ENCODE results near the gene BCL2.
A peak's percentile ranks its signal among the peaks of the same experiment; 100 is the strongest.

Gene BCL2

GRCh38 chr18:63297687-63298399, 21.7 kb downstream of the BCL2 start:
- no peak for DNase-seq (ENCODE audit: low spot score)
- in situ Hi-C loops (cut with MboI; ENCODE audit: low pct_unique_long_range_greater_than_20kb, low sequenced_read_pairs, unreplicated experiment): no loop called here
- TF ChIP-seq CTCF (IDR thresholded peaks at IDR 0.05; ENCODE audit: extremely low read depth, insufficient read depth, missing control alignments): no peak

DNA sequence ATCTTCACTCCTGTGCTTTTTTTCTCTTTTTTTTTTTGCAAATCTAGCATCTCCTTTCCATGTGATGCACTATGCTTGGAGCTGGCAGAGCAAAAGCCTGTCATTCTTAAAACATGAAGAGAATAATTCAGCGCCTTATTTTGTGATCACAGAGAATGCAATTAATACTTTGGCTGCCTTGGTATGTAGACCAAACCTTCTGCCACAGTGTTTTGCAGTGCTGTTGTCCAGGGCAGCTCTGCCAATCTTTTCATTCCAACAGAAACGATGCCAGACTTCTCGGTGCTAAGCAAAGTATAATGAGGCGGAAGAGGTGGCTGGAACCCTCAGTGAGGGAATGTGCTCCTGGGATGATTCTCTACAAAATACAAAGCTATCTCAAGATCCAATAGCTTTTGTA, 25.6 kb downstream of the BCL2 start:
- no peak for DNase-seq (ENCODE audit: low spot score)
- in situ Hi-C loops (cut with MboI; ENCODE audit: low pct_unique_long_range_greater_than_20kb, low sequenced_read_pairs, unreplicated experiment): no loop called here
- no peak for TF ChIP-seq CTCF (IDR thresholded peaks at IDR 0.05; ENCODE audit: extremely low read depth, insufficient read depth, missing control alignments)

- no peak for TF ChIP-seq CTCF (IDR thresholded peaks at IDR 0.05; ENCODE audit: extremely low read depth, insufficient read depth, missing control alignments)
- peak; percentile 42 for DNase-seq (ENCODE audit: low spot score)
- in situ Hi-C loops (cut with MboI; ENCODE audit: low pct_unique_long_range_greater_than_20kb, low sequenced_read_pairs, unreplicated experiment): no loop called here
Measured at GRCh38 chr18:63292831-63293683, 26.5 kb downstream of the BCL2 start.

- in situ Hi-C loops (cut with MboI; ENCODE audit: low pct_unique_long_range_greater_than_20kb, low sequenced_read_pairs, unreplicated experiment): no loop called here
- no peak for DNase-seq (ENCODE audit: low spot score)
- no peak for TF ChIP-seq CTCF (IDR thresholded peaks at IDR 0.05; ENCODE audit: extremely low read depth, insufficient read depth, missing control alignments)
Measured at GRCh38 chr18:63291278-63291677, 28.3 kb downstream of the BCL2 start.

DNA sequence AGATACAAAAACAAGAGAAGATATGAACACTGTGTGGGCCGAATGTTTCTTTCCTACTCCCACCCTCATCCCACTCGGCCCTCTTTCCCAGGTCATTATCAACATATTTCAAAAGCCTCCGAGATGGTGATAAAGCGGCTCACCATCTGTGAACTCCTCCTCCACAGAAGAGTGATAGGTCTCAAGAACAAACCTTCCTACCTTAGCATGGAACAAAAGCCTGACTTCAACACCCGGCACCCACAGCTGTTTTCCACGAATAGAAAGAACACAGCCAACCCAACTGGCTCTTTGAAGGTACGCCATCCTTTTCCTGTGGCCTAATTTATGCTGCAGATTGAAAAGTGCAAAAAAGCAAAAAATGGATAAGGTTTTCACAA, 28.8 kb downstream of the BCL2 start:
- no peak for DNase-seq (ENCODE audit: low spot score)
- in situ Hi-C loops (cut with MboI; ENCODE audit: low pct_unique_long_range_greater_than_20kb, low sequenced_read_pairs, unreplicated experiment): no loop called here
- TF ChIP-seq CTCF (IDR thresholded peaks at IDR 0.05; ENCODE audit: extremely low read depth, insufficient read depth, missing control alignments): no peak

DNA sequence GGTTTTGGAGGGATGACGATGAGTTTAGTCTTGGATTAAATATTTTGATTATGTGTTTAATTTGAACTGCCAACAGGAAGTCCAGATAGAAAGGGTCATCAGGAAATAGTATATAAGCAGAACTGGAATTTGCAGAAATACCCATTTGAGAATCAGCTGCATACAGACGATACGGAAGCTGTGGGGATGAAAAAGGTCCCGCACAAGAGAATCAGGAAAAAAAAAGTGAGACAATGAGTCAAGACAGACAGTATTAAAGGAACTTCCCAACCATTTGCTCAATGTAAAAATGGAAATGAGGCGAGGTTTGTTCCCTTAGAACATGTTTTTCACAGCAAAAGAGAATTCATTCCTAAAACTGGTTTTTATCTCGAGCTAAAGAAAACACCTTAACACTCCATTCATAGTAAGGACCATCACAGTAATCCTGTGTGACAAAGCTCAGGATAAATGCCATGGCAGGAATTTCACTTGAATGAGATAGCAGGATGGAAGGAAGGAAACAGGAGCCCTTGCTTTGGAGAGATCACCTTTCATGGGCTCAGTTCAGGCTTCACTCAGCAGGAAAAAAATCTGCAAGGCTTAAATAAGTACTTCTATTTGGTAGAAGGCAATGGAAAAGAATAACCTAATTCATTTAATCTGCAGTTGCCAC, 29.3 kb downstream of the BCL2 start:
- in situ Hi-C loops (cut with MboI; ENCODE audit: low pct_unique_long_range_greater_than_20kb, low sequenced_read_pairs, unreplicated experiment): no loop called here
- TF ChIP-seq CTCF (IDR thresholded peaks at IDR 0.05; ENCODE audit: extremely low read depth, insufficient read depth, missing control alignments): no peak

More for the DNA sequence above, 29.3 kb downstream of the BCL2 start:
- DNase-seq (ENCODE audit: low spot score): no peak

Data from GM13977 (cell line).